Esophagus squamous epithelium (tissue), 5 donors: ENCODE results near the gene COL4A1. TPM values are rescaled to one million over a fixed set of nuclear protein-coding genes. Genes with fewer than 3 reads are reported as not detected.

Experiments used
- DNase-seq: peaks from one replicate; lab custom pipeline; 2025; lab: John Stamatoyannopoulos, UW
- H3K27ac ChIP-seq, 4 donors: fragments of 200-600 bp; sonication (generic); one replicate each; pipeline ENCODE4 v1.5.1; 2016 to 2019; ENCODE audit warnings: mild to moderate bottlenecking in 1 of 4
- H3K27me3 ChIP-seq, 4 donors: fragments of 200-600 bp; sonication (generic); 1 replicate in 3 of 4; 2 replicates in 1 of 4; pipeline versions ENCODE4 v1.5.1 to v1.6.0; 2017 to 2021; ENCODE audit warnings: antibody characterized with exemption in 1 of 4
- H3K36me3 ChIP-seq, 3 donors: fragments of 200-600 bp; sonication (generic); one replicate each; pipeline ENCODE4 v1.5.1; 2016 to 2019
- H3K4me1 ChIP-seq, 3 donors: fragments of 200-600 bp; sonication (generic); one replicate each; pipeline ENCODE4 v1.5.1; 2017 to 2019
- H3K4me3 ChIP-seq, 4 donors: fragments of 200-600 bp; sonication (generic); 1 replicate in 3 of 4; 2 replicates in 1 of 4; pipeline ENCODE4 v1.5.1; 2016 to 2019; ENCODE audit warnings: mild to moderate bottlenecking in 2 of 4, moderate library complexity in 1 of 4
- H3K9me3 ChIP-seq, 3 donors: fragments of 200-600 bp; sonication (generic); one replicate each; pipeline ENCODE4 v1.5.1; 2016 to 2019
- POLR2A ChIP-seq, 4 donors: fragments of 450-650 bp; IDR thresholded peaks; one replicate each; pipeline ENCODE4 v1.6.1; 2017; ENCODE audit warnings: antibody characterized with exemption in 4 of 4, mild to moderate bottlenecking in 4 of 4, moderate library complexity in 3 of 4
- WGBS, 2 donors: methylation state at CpG; one replicate each; pipeline ENCODE4 v1.1.5; 2018; 5-methylcytosine and 5-hydroxymethylcytosine counted together
- intact Hi-C: fragments of 100-400 bp; cut with DNase I; formaldehyde crosslinking; loops from one replicate; pipeline ENCODE4 v1.15.0; 2022
- total RNA-seq, 4 donors: library from RNA; depleted of rRNA; stranded (reverse); fragments of >200 nt; gene quantifications; one replicate each; pipeline ENCODE4 v1.1.0, GENCODE V29; 2016
- TF ChIP-seq, protein P1 (sequence below), 6 experiments: fragments of 450-650 bp in 4 of 6; fragments of 200-600 bp in 2 of 6; sonication (generic) in 2 of 6; IDR thresholded peaks; one replicate each; pipeline ENCODE4 v1.5.1; 2016 to 2019; ENCODE audit warnings: antibody characterized with exemption in 6 of 6, mild to moderate bottlenecking in 4 of 6, moderate library complexity in 4 of 6
- donor health status: DM: yes; HTN: yes; CAD: no.

The COL4A1 gene
- total RNA-seq, 4 donors from 2014 or later, result 8.9 to 97.1 (median 40.2) TPM

GRCh38 chr13:110140099-110140498 is 166.9 kb downstream of the COL4A1 start:
- Histone ChIP-seq H3K9me3 (no peaks in the 10 kb centered on the region), H3K4me3 (no peak overlapping the region), H3K27ac (no peak overlapping the region), H3K27me3 (peaks cover 0 to 11% (median 0%) of the 10 kb centered on the region in 4 donors), H3K36me3 (no peaks in the 10 kb centered on the region), H3K4me1 (peaks cover 3 to 23% (median 9%) of the 10 kb centered on the region in 3 donors)
- TF ChIP-seq POLR2A (IDR thresholded peaks at IDR 0.05), result no peak
- TF ChIP-seq, protein P1, sequence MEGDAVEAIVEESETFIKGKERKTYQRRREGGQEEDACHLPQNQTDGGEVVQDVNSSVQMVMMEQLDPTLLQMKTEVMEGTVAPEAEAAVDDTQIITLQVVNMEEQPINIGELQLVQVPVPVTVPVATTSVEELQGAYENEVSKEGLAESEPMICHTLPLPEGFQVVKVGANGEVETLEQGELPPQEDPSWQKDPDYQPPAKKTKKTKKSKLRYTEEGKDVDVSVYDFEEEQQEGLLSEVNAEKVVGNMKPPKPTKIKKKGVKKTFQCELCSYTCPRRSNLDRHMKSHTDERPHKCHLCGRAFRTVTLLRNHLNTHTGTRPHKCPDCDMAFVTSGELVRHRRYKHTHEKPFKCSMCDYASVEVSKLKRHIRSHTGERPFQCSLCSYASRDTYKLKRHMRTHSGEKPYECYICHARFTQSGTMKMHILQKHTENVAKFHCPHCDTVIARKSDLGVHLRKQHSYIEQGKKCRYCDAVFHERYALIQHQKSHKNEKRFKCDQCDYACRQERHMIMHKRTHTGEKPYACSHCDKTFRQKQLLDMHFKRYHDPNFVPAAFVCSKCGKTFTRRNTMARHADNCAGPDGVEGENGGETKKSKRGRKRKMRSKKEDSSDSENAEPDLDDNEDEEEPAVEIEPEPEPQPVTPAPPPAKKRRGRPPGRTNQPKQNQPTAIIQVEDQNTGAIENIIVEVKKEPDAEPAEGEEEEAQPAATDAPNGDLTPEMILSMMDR (IDR thresholded peaks at IDR 0.05), result no peak
- intact Hi-C loops, result no loop called here
- 80 to 89% methylated on average over 3 of the region's 3 CpGs for WGBS, 2 donors
- DNase-seq, result no peak

- Histone ChIP-seq H3K4me3 (peak overlapping the region; percentile 47 to 80 (median 60)), H3K27ac (peak overlapping the region; percentile 56 to 63 (median 61)), H3K9me3 (no peaks in the 10 kb centered on the region), H3K27me3 (peaks cover 0 to 11% (median 0%) of the 10 kb centered on the region in 4 donors), H3K36me3 (no peaks in the 10 kb centered on the region), H3K4me1 (peaks cover 3 to 23% (median 9%) of the 10 kb centered on the region in 3 donors)
- 38 to 42% methylated on average over 5 to 7 of the region's 8 CpGs for WGBS, 2 donors
- intact Hi-C loops, result no loop called here
- no peak for DNase-seq
- no peak for TF ChIP-seq POLR2A (IDR thresholded peaks at IDR 0.05)
- TF ChIP-seq, protein P1 (IDR thresholded peaks at IDR 0.05), result no peak
Observed at GRCh38 chr13:110138700-110139036, 168.3 kb downstream of the COL4A1 start.

DNA sequence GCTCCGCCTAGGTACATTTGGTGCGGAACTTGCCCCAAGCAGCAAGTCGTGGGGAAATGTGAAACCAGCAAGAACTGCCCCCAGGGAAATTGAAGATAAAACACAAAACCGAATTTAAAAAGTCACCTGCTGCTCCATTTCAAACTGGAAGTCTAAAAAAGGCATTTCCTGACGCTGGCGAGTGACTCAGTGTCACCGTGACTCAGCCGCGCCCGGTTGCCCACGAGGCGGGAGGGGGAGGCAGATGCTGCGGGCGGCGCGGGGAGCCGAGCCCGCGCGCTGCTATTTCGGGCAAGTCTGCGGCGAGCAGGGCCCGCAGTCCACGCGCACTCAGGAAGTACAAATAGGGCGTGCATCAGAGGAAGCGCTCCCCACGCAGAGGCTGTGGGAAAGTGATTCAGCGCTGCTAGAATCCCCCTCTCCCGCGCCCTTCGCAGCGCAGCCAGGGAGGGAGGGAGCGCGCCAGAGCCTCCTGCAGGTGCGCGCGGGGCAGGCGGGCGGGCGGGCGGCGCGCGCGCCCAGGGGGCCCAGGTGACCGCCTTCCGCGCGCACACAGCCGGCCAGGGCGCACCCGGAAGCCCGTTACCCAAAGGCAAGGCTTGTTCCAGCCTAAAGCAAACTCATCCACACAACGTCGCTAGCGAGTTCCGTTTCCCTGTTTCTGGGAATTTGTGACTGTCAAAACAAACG is 168.8 kb downstream of the COL4A1 start:
- Histone ChIP-seq H3K36me3 (no peaks in the 10 kb centered on the region), H3K27ac (peak overlapping the region; percentile 56 to 63 (median 61)), H3K27me3 (peaks cover 0 to 11% (median 0%) of the 10 kb centered on the region in 4 donors), H3K4me1 (peaks cover 3 to 23% (median 9%) of the 10 kb centered on the region in 3 donors), H3K9me3 (no peaks in the 10 kb centered on the region), H3K4me3 (peak overlapping the region; percentile 47 to 80 (median 60))
- WGBS, 2 donors, result 1 to 2% methylated on average over 13 to 26 of the region's 60 CpGs
- DNase-seq, result no peak
- intact Hi-C loops, result no loop called here
- TF ChIP-seq, protein P1 (IDR thresholded peaks at IDR 0.05), result no peak
- no peak for TF ChIP-seq POLR2A (IDR thresholded peaks at IDR 0.05)

DNA sequence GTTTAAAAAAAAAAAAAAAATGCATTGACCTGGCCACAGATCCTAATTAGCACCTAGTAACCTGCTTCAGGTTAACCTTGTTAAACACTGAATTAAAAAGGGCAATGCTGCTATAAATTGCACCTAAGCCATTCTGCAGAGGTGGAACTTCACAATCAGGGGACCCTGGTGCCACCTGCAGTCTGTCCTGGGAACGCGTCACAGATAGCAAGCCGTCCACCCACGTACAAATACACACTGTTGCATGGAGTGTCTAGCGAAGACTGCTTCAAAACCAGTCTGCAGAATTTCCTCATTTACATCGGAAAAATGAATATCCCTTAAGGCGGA is 169.3 kb downstream of the COL4A1 start:
- Histone ChIP-seq H3K4me1 (peaks cover 3 to 23% (median 9%) of the 10 kb centered on the region in 3 donors), H3K4me3 (peak overlapping the region; percentile 47 to 80 (median 60)), H3K36me3 (no peaks in the 10 kb centered on the region), H3K27me3 (peaks cover 0 to 11% (median 0%) of the 10 kb centered on the region in 4 donors), H3K9me3 (no peaks in the 10 kb centered on the region), H3K27ac (peak overlapping the region; percentile 56 to 63 (median 61))
- TF ChIP-seq POLR2A (IDR thresholded peaks at IDR 0.05), result no peak
- TF ChIP-seq, protein P1 (IDR thresholded peaks at IDR 0.05), result peak in 3 of 6 experiments; percentile 18 to 29 (median 26)
- WGBS, 2 donors, result 0% methylated on average over 4 to 7 of the region's 7 CpGs
- intact Hi-C loops, result no loop called here
- no peak for DNase-seq
